Measurements from ENCODE around the gene DCUN1D1.

GRCh38 chr3:182920515-182921084 lies 59.7 kb downstream of the DCUN1D1 start:
- TF ChIP-seq YY1 (IDR thresholded peaks at IDR 0.05; ENCODE audit: insufficient read depth, insufficient read length) (no peak), ZNF274 (IDR thresholded peaks at IDR 0.05; ENCODE audit: low read depth, low read length) (no peak), SUZ12 (IDR thresholded peaks at IDR 0.05; ENCODE audit: extremely low read depth, insufficient read depth, insufficient read length) (no peak)
